ENCODE measurements around the gene GLS2. TPM values are rescaled to one million over a fixed set of nuclear protein-coding genes. Genes with fewer than 3 reads are reported as not detected.
"Not testable (repeated sequence)": the region's sequence is repeated elsewhere in the genome, so short reads cannot be mapped to it uniquely, and the experiment has no call there.

The GLS2 gene
- total RNA-seq, 2 donors from 2014 or later: 0.96 to 1.7 TPM

GRCh38 chr12:56496704-56497103 is 8.7 kb upstream of the GLS2 start:
- peak; percentile 72 for DNase-seq (ENCODE audit: low spot score)
- not testable (repeated sequence) for H3K27ac ChIP-seq

GRCh38 chr12:56494481-56494880 is 6.5 kb upstream of the GLS2 start:
- H3K4me3 ChIP-seq; H3K27me3 ChIP-seq; H3K27ac ChIP-seq; H3K36me3 ChIP-seq; DNase-seq (ENCODE audit: low spot score); H3K4me1 ChIP-seq; H3K9me3 ChIP-seq: not testable (repeated sequence)

More at GRCh38 chr12:56496704-56497103, 8.7 kb upstream of the GLS2 start:
- not testable (repeated sequence) for H3K4me3 ChIP-seq, H3K36me3 ChIP-seq, H3K4me1 ChIP-seq, H3K27me3 ChIP-seq, H3K9me3 ChIP-seq
- TF ChIP-seq CTCF (IDR thresholded peaks at IDR 0.05): peak; percentile 23 to 52

- DNase-seq (ENCODE audit: low spot score); H3K27ac ChIP-seq; H3K4me1 ChIP-seq; H3K27me3 ChIP-seq; H3K4me3 ChIP-seq; H3K9me3 ChIP-seq; H3K36me3 ChIP-seq: not testable (repeated sequence)
These were observed 6.1 kb upstream of the GLS2 start for GRCh38 chr12:56494106-56494415.

- H3K27me3 ChIP-seq; H3K4me3 ChIP-seq; H3K36me3 ChIP-seq; H3K27ac ChIP-seq; DNase-seq (ENCODE audit: low spot score); H3K9me3 ChIP-seq; H3K4me1 ChIP-seq: not testable (repeated sequence)
These were observed 5.6 kb upstream of the GLS2 start for GRCh38 chr12:56493409-56494105.

- no peak for DNase-seq (ENCODE audit: low spot score)
- no peak for TF ChIP-seq CTCF (IDR thresholded peaks at IDR 0.05)
These were observed 2.4 kb upstream of the GLS2 start for GRCh38 chr12:56490360-56490759.

GRCh38 chr12:56487448-56488040 is 417 bp downstream of the GLS2 start:
- DNase-seq (ENCODE audit: low spot score): no peak
- no peak for TF ChIP-seq CTCF (IDR thresholded peaks at IDR 0.05)
- H3K9me3 ChIP-seq: no peaks in the 10 kb centered on the region
- peaks cover 0 to 6% of the 10 kb centered on the region in 2 donors for H3K4me1 ChIP-seq
- H3K4me3 ChIP-seq: peak overlapping the region; percentile 55 to 64
- no peaks in the 10 kb centered on the region for H3K27me3 ChIP-seq
- peak overlapping the region in 1 of 2 donors; percentile 15 for H3K27ac ChIP-seq
- H3K36me3 ChIP-seq: no peaks in the 10 kb centered on the region

More at GRCh38 chr12:56490360-56490759, 2.4 kb upstream of the GLS2 start:
- Histone ChIP-seq H3K4me3 (no peak overlapping the region), H3K4me1 (peaks cover 0 to 6% of the 10 kb centered on the region in 2 donors), H3K9me3 (no peaks in the 10 kb centered on the region), H3K27ac (no peak overlapping the region), H3K36me3 (no peaks in the 10 kb centered on the region), H3K27me3 (no peaks in the 10 kb centered on the region)

- H3K36me3 ChIP-seq: no peaks in the 10 kb centered on the region
- H3K9me3 ChIP-seq: no peaks in the 10 kb centered on the region
- TF ChIP-seq CTCF (IDR thresholded peaks at IDR 0.05): no peak
- DNase-seq (ENCODE audit: low spot score): no peak
- peaks cover 0 to 6% of the 10 kb centered on the region in 2 donors for H3K4me1 ChIP-seq
- no peak overlapping the region for H3K27ac ChIP-seq
- H3K4me3 ChIP-seq: no peak overlapping the region
- H3K27me3 ChIP-seq: no peaks in the 10 kb centered on the region
These were observed 1.3 kb downstream of the GLS2 start for GRCh38 chr12:56486694-56487093.

All from right atrium auricular region (tissue), 2 donors.